HepG2 (cell line): Measurements from ENCODE around the gene TSC22D3. TPM values are rescaled to one million over a fixed set of nuclear protein-coding genes. Genes with fewer than 3 reads are reported as not detected.

Experiments used
- ATAC-seq: fragments of 200-7000 bp; cut with Tn5 transposase; 3 replicates; pipeline ENCODE4 v1.9.1; 2020; ENCODE audit warnings: mild to moderate bottlenecking, moderate library complexity
- BruUV-seq: library from RNA; stranded (reverse); fragments of 400-500 nt; replicated peaks from 2 replicates; lab custom pipeline; 2021; lab: Mats Ljungman, UMichigan
- CTCF ChIA-PET: fragments of 300-600 bp; formaldehyde crosslinking; extraction: SDS; loops from one replicate; lab custom pipeline; 2021; ENCODE audit warnings: low total read pairs, inconsistent platforms, low intra/inter-chr PET ratio; lab: Yijun Ruan, JAX
- POLR2A ChIA-PET: fragments of 350-600 bp; sonication (Branson Sonifier 250); formaldehyde crosslinking; loops from one replicate; lab custom pipeline; 2020; ENCODE audit warnings: antibody characterized with exemption, inconsistent platforms; lab: Yijun Ruan, JAX
- DNase-seq: peaks from one replicate; pipeline ENCODE4 v3.0.0-alpha.2; 2015; ENCODE audit warnings: low spot score
- FAIRE-seq: peaks from 3 replicates; lab custom pipeline; 2011; peaks lifted over from hg19 to GRCh38; lab: Jason Lieb, UNC
- H2AFZ ChIP-seq: one replicate; pipeline ENCODE4 v1.6.1; 2011; ENCODE audit warnings: low read length, inconsistent platforms
- H3K27ac ChIP-seq: fragments of 300-600 bp; 3 replicates; pipeline ENCODE4 v1.8.0; 2011; ENCODE audit warnings: mixed run types, mild to moderate bottlenecking, mixed read lengths, low read length, inconsistent platforms; ENCODE audit not compliant: insufficient read depth; ENCODE audit errors: extremely low read length
- H3K27me3 ChIP-seq, 2 experiments: fragments of 200-600 bp in 1 of 2; 2 replicates in 1 of 2; 3 replicates in 1 of 2; pipeline versions ENCODE4 v1.6.0 to v1.8.0; 2011; ENCODE audit warnings: low read length in 2 of 2, mild to moderate bottlenecking in 2 of 2, moderate library complexity in 2 of 2, inconsistent platforms in 1 of 2; ENCODE audit not compliant: insufficient read depth in 2 of 2, control insufficient read depth in 1 of 2
- H3K36me3 ChIP-seq, 2 experiments: fragments of 200-600 bp in 1 of 2; replicated peaks in 1 of 2; 2 replicates in 1 of 2; 3 replicates in 1 of 2; pipeline versions ENCODE4 v1.5.1 to v1.8.0; 2011; ENCODE audit warnings: low read length in 2 of 2, inconsistent platforms in 1 of 2; ENCODE audit not compliant: insufficient read depth in 2 of 2, control insufficient read depth in 1 of 2
- H3K4me1 ChIP-seq: 2 replicates; pipeline ENCODE4 v1.5.1; 2012; ENCODE audit warnings: low read length, inconsistent platforms; ENCODE audit not compliant: insufficient read depth
- H3K4me2 ChIP-seq: 2 replicates; pipeline ENCODE4 v1.6.0; 2011; ENCODE audit warnings: low read depth, low read length, inconsistent platforms
- H3K4me3 ChIP-seq, 3 experiments: fragments of 200-600 bp in 1 of 3; sonication (generic), shearing (Covaris generic) in 1 of 3; replicated peaks in 1 of 3; 2 replicates each; pipeline ENCODE4 v1.5.1; 2011 to 2016; ENCODE audit warnings: low read length in 3 of 3, inconsistent platforms in 2 of 3, low read depth in 2 of 3, mild to moderate bottlenecking in 2 of 3, control low read depth in 1 of 3, mixed read lengths in 1 of 3; ENCODE audit not compliant: insufficient read depth in 1 of 3
- H3K79me2 ChIP-seq: one replicate; pipeline ENCODE4 v1.6.1; 2011; ENCODE audit warnings: low read length, inconsistent platforms; ENCODE audit not compliant: insufficient read depth
- H3K9ac ChIP-seq: 2 replicates; pipeline ENCODE4 v1.6.0; 2011; ENCODE audit warnings: mild to moderate bottlenecking, low read depth, low read length, inconsistent platforms; ENCODE audit not compliant: insufficient read depth
- H3K9me3 ChIP-seq: 2 replicates; pipeline ENCODE4 v1.5.1; 2012; ENCODE audit warnings: mild to moderate bottlenecking, low read length
- H4K20me1 ChIP-seq: 2 replicates; pipeline ENCODE4 v1.6.0; 2011; ENCODE audit warnings: inconsistent platforms, mild to moderate bottlenecking, low read length, moderate library complexity; ENCODE audit not compliant: insufficient read depth
- BRD4 ChIP-seq: sonication (generic); formaldehyde crosslinking; IDR thresholded peaks from 2 replicates; pipeline ENCODE4 v1.4.0; 2020; ENCODE audit warnings: missing genetic modification reagents
- CAMTA2 ChIP-seq: sonication (generic); formaldehyde crosslinking; IDR thresholded peaks from 2 replicates; pipeline ENCODE4 v1.4.0; 2020; ENCODE audit warnings: mild to moderate bottlenecking, missing genetic modification reagents, borderline replicate concordance
- CENPT ChIP-seq: sonication (generic); formaldehyde crosslinking; IDR thresholded peaks from 2 replicates; pipeline ENCODE4 v1.8.0; 2022; ENCODE audit warnings: low read depth, mild to moderate bottlenecking, moderate library complexity, missing genetic modification reagents
- FOXP1 ChIP-seq, 2 experiments: fragments of 450-650 bp in 1 of 2; IDR thresholded peaks; 2 replicates each; pipeline ENCODE4 v1.6.1; 2017 to 2018; ENCODE audit warnings: antibody characterized with exemption in 1 of 2
- HOXA5 ChIP-seq: sonication (generic); formaldehyde crosslinking; IDR thresholded peaks from 2 replicates; pipeline ENCODE4 v1.4.0; 2020; ENCODE audit warnings: missing genetic modification reagents
- MTF2 ChIP-seq: sonication (generic); formaldehyde crosslinking; IDR thresholded peaks from 2 replicates; pipeline ENCODE4 v1.5.0; 2020; ENCODE audit warnings: missing genetic modification reagents, borderline replicate concordance
- PCBP2 ChIP-seq: fragments of 200-400 bp; formaldehyde crosslinking; optimal IDR thresholded peaks from 2 replicates; pipeline ENCODE3; 2018; ENCODE audit warnings: low read length, low read depth; ENCODE audit not compliant: poor library complexity, severe bottlenecking
- THAP11 ChIP-seq: IDR thresholded peaks from 2 replicates; pipeline ENCODE4 v1.6.1; 2016; ENCODE audit warnings: missing biosample characterization, missing genetic modification reagents
- ZFP1 ChIP-seq: IDR thresholded peaks from 2 replicates; pipeline ENCODE4 v1.6.1; 2016
- ZFP36 ChIP-seq: fragments of 150-350 bp; IDR thresholded peaks from 2 replicates; pipeline ENCODE4 v1.6.1; 2018; ENCODE audit warnings: borderline replicate concordance, low read length, low read depth; ENCODE audit not compliant: partially characterized antibody
- ZMYM2 ChIP-seq: sonication (generic); formaldehyde crosslinking; IDR thresholded peaks from 2 replicates; pipeline ENCODE4 v1.8.0; 2022; ENCODE audit warnings: mild to moderate bottlenecking, missing genetic modification reagents
- ZMYM4 ChIP-seq: sonication (generic); formaldehyde crosslinking; IDR thresholded peaks from 2 replicates; pipeline ENCODE4 v1.8.1; 2023; ENCODE audit warnings: mild to moderate bottlenecking, missing genetic modification reagents
- ZNF232 ChIP-seq: sonication (generic); formaldehyde crosslinking; IDR thresholded peaks from 2 replicates; pipeline ENCODE4 v1.4.0; 2020; ENCODE audit warnings: missing genetic modification reagents, borderline replicate concordance
- ZNF510 ChIP-seq: sonication (generic); formaldehyde crosslinking; IDR thresholded peaks from 2 replicates; pipeline ENCODE4 v1.4.0; 2020; ENCODE audit warnings: low read depth, mild to moderate bottlenecking, missing genetic modification reagents
- ZNF788 ChIP-seq: sonication (generic); formaldehyde crosslinking; IDR thresholded peaks from 2 replicates; pipeline ENCODE4 v1.5.0; 2020; ENCODE audit warnings: mild to moderate bottlenecking, missing genetic modification reagents, borderline replicate concordance
- WGBS: methylation state at CpG from one replicate; pipeline ENCODE4 v1.1.6; 2017; ENCODE audit warnings: low lambda C conversion rate; 5-methylcytosine and 5-hydroxymethylcytosine counted together
- in situ Hi-C: cut with HindIII; loops from 2 replicates; pipeline ENCODE4 v1.10.0; 2017; ENCODE audit warnings: low pct_unique_long_range_greater_than_20kb; ENCODE audit not compliant: extremely low pct_ligation_motif_present
- intact Hi-C: fragments of 100-400 bp; cut with micrococcal nuclease; formaldehyde crosslinking; loops from one replicate; pipeline ENCODE4 v1.10.0; 2022; ENCODE audit not compliant: unreplicated experiment
- polyA plus RNA-seq, 8 experiments: library from polyadenylated mRNA; depleted of rRNA in 3 of 8; stranded (reverse) in 7 of 8; unstranded in 1 of 8; fragments of >200 nt; fragmentation: Illumina TruSeq in 4 of 8; extraction: Trizol in 4 of 8; gene quantifications; 2 replicates each; pipeline versions ENCODE4 v1.2.1 to v1.2.3, GENCODE V29; 2011 to 2016; ENCODE audit warnings: low read depth in 4 of 8, missing spikeins in 1 of 8, mixed read lengths in 1 of 8; ENCODE audit not compliant: insufficient read depth in 1 of 8
- total RNA-seq, 5 experiments: library from RNA; depleted of rRNA; stranded (reverse); fragments of >200 nt; fragmentation: Illumina TruSeq; extraction: Trizol; gene quantifications; 2 replicates each; pipeline ENCODE4 v1.2.3, GENCODE V29; 2016; ENCODE audit warnings: low read depth in 1 of 5
- TF ChIP-seq, protein P1 (sequence below): sonication (generic); formaldehyde crosslinking; IDR thresholded peaks from 2 replicates; pipeline ENCODE4 v1.4.0; 2020; ENCODE audit warnings: missing genetic modification reagents, low read depth, mild to moderate bottlenecking, borderline replicate concordance
- TF ChIP-seq, protein P2 (sequence below): sonication (generic); formaldehyde crosslinking; IDR thresholded peaks from 2 replicates; pipeline ENCODE4 v1.5.1; 2020; ENCODE audit warnings: mild to moderate bottlenecking, missing genetic modification reagents, borderline replicate concordance
- TF ChIP-seq, protein P3 (sequence below): sonication (generic); formaldehyde crosslinking; IDR thresholded peaks from 2 replicates; pipeline ENCODE4 v1.4.0; 2020; ENCODE audit warnings: missing genetic modification reagents, mild to moderate bottlenecking, borderline replicate concordance

TSC22D3 gene
- total and polyA plus RNA-seq, 2 of the 13 experiments (the other 11 are each of a cell fraction or from before 2014, with no cell fraction given), result 0.82 to 1.5 TPM

DNA sequence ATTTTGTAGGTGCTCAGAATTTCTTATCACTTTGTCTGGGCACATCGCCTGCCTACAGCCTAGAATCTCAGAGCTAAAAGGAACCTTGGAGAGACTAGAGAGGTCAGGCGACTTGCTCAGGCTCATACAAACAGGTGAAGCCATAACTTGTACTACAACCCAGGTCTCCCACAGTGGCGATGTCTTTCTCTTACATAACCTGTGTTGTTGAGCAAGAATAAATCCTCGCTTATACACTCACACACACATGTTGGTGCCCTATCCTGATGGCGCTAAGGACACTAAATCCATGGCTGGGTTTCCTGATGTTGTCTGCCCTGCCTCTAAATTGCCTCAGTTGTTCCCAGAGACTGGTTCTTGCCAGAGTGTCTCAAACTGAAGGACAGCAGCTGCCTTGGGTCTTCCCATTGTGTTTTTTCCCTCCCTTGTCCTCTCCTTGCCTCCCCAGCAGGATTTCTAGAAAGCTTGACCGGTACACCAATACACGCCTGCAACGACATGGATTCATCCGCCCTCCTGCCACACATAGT, 1.6 kb downstream of the TSC22D3 start:
- H3K36me3 ChIP-seq, result no peaks in the 10 kb centered on the region
- in situ Hi-C loops, result no loop called here
- peaks cover 6 to 29% of the 10 kb centered on the region in 2 experiments for H3K27me3 ChIP-seq
- 0 out of 2 replicates have a peak, but pooled peaks cover 6% of the 10 kb centered on the region for H3K4me1 ChIP-seq
- CTCF ChIA-PET, result no interaction called here
- no peak overlapping the region for H3K4me3 ChIP-seq
- no peak for FAIRE-seq
- H3K4me2 ChIP-seq, result no peak overlapping the region
- no peaks in the 10 kb centered on the region for H3K79me2 ChIP-seq
- H3K9ac ChIP-seq, result no peak overlapping the region
- no peak for ATAC-seq
- no TSS peak for BruUV-seq
- DNase-seq, result no peak
- TF ChIP-seq, protein P1, sequence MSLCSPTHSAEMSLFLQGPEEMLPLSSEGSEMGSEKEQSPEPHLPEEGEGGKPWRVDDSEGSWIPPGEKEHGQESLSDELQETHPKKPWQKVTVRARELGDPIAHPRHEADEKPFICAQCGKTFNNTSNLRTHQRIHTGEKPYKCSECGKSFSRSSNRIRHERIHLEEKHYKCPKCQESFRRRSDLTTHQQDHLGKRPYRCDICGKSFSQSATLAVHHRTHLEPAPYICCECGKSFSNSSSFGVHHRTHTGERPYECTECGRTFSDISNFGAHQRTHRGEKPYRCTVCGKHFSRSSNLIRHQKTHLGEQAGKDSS (CRISPR knock-in tag), result no peak
- TF ChIP-seq, protein P2, sequence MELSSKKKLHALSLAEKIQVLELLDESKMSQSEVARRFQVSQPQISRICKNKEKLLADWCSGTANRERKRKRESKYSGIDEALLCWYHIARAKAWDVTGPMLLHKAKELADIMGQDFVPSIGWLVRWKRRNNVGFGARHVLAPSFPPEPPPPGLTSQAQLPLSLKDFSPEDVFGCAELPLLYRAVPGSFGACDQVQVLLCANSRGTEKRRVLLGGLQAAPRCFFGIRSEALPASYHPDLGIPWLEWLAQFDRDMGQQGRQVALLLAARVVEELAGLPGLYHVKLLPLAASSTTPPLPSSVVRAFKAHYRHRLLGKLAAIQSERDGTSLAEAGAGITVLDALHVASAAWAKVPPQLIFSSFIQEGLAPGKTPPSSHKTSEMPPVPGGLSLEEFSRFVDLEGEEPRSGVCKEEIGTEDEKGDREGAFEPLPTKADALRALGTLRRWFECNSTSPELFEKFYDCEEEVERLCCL (CRISPR knock-in tag), result no peak
- TF ChIP-seq ZFP1 (no peak), ZNF232 (CRISPR knock-in tag) (no peak), MTF2 (CRISPR knock-in tag) (no peak), CAMTA2 (no peak), ZMYM4 (no peak), CENPT (CRISPR knock-in tag) (no peak), ZNF788 (CRISPR knock-in tag) (no peak), ZMYM2 (CRISPR knock-in tag) (no peak), ZFP36 (no peak), HOXA5 (CRISPR knock-in tag) (no peak), FOXP1 (IDR thresholded peaks at IDR 0.05) (no peak), FOXP1 (CRISPR knock-in tag; IDR thresholded peaks at IDR 0.05) (no peak), THAP11 (CRISPR knock-in tag) (no peak), ZNF510 (CRISPR knock-in tag) (no peak), PCBP2 (no peak), BRD4 (CRISPR knock-in tag) (no peak)
- TF ChIP-seq, protein P3, sequence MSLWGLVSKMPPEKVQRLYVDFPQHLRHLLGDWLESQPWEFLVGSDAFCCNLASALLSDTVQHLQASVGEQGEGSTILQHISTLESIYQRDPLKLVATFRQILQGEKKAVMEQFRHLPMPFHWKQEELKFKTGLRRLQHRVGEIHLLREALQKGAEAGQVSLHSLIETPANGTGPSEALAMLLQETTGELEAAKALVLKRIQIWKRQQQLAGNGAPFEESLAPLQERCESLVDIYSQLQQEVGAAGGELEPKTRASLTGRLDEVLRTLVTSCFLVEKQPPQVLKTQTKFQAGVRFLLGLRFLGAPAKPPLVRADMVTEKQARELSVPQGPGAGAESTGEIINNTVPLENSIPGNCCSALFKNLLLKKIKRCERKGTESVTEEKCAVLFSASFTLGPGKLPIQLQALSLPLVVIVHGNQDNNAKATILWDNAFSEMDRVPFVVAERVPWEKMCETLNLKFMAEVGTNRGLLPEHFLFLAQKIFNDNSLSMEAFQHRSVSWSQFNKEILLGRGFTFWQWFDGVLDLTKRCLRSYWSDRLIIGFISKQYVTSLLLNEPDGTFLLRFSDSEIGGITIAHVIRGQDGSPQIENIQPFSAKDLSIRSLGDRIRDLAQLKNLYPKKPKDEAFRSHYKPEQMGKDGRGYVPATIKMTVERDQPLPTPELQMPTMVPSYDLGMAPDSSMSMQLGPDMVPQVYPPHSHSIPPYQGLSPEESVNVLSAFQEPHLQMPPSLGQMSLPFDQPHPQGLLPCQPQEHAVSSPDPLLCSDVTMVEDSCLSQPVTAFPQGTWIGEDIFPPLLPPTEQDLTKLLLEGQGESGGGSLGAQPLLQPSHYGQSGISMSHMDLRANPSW, result no peak
- TF ChIP-seq, all 625 proteins: peak for 0
- intact Hi-C loops, result no loop called here
- POLR2A ChIA-PET, result no interaction called here
- H2AFZ ChIP-seq, result no peak overlapping the region
- no peaks in the 10 kb centered on the region for H3K9me3 ChIP-seq
- H3K27ac ChIP-seq, result no peak overlapping the region
- 50% methylated on average over 9 of the region's 9 CpGs for WGBS
- no peaks in the 10 kb centered on the region for H4K20me1 ChIP-seq
